GM12878 (cell line): Measurements from ENCODE around the gene ZDHHC19. TPM values are rescaled to one million over a fixed set of nuclear protein-coding genes. Genes with fewer than 3 reads are reported as not detected.

Experiments used
- ATF7 ChIP-seq: fragments of 450-650 bp; IDR thresholded peaks from 2 replicates; pipeline ENCODE4 v1.6.1; 2016; ENCODE audit warnings: low read depth, mild to moderate bottlenecking
- BHLHE40 ChIP-seq, 2 experiments: fragments of 450-650 bp in 1 of 2; IDR thresholded peaks; 2 replicates each; pipeline ENCODE4 v1.6.1; 2011 to 2017; ENCODE audit warnings: low read depth in 2 of 2, borderline replicate concordance in 1 of 2, improper control_type of control experiment in 1 of 2, low read length in 1 of 2, mild to moderate bottlenecking in 1 of 2
- CBX3 ChIP-seq: fragments of 200-600 bp; sonication (generic); IDR thresholded peaks from 2 replicates; pipeline ENCODE4 v1.6.1; 2016; ENCODE audit warnings: low read depth, borderline replicate concordance
- CBX5 ChIP-seq: sonication (generic); IDR thresholded peaks from 2 replicates; pipeline ENCODE4 v1.6.1; 2016; ENCODE audit warnings: low read depth, moderate library complexity, mild to moderate bottlenecking, inconsistent platforms
- CTCF ChIP-seq, 3 experiments: IDR thresholded peaks in 2 of 3; conservative IDR thresholded peaks in 1 of 3; 2 replicates each; pipeline ENCODE4 v1.5.1; 2011; ENCODE audit warnings: low read depth in 3 of 3, low read length in 3 of 3, mild to moderate bottlenecking in 3 of 3, control low read depth in 2 of 3, moderate library complexity in 2 of 3, inconsistent platforms in 1 of 3, mixed read lengths in 1 of 3; ENCODE audit not compliant: control insufficient read depth in 2 of 3, insufficient read depth in 1 of 3; ENCODE audit errors: extremely low read depth in 1 of 3
- ETV6 ChIP-seq, 2 experiments: fragments of 450-650 bp in 1 of 2; IDR thresholded peaks in 1 of 2; conservative IDR thresholded peaks in 1 of 2; 2 replicates each; pipeline ENCODE4 v1.6.1; 2014; ENCODE audit warnings: antibody characterized with exemption in 1 of 2, borderline replicate concordance in 1 of 2, low read depth in 1 of 2, mild to moderate bottlenecking in 1 of 2, moderate library complexity in 1 of 2
- HSF1 ChIP-seq: fragments of 150-350 bp; IDR thresholded peaks from 2 replicates; pipeline ENCODE4 v1.6.1; 2014; ENCODE audit warnings: mild to moderate bottlenecking, low read depth, low read length
- MAX ChIP-seq: IDR thresholded peaks from 2 replicates; pipeline ENCODE4 v1.6.1; 2012; ENCODE audit warnings: low read depth, low read length, improper control_type of control experiment
- MLLT1 ChIP-seq: fragments of 450-650 bp; IDR thresholded peaks from 2 replicates; pipeline ENCODE4 v1.6.1; 2016; ENCODE audit warnings: mild to moderate bottlenecking
- NFYB ChIP-seq: IDR thresholded peaks from 2 replicates; pipeline ENCODE4 v1.6.1; 2011; ENCODE audit warnings: low read depth, mild to moderate bottlenecking, low read length, improper control_type of control experiment, moderate library complexity; ENCODE audit not compliant: insufficient read depth
- NR2C1 ChIP-seq: fragments of 450-650 bp; IDR thresholded peaks from 2 replicates; pipeline ENCODE4 v1.6.1; 2017; ENCODE audit warnings: antibody characterized with exemption, mild to moderate bottlenecking, moderate library complexity
- POLR2A ChIP-seq: IDR thresholded peaks from 2 replicates; pipeline ENCODE4 v1.6.1; 2011; ENCODE audit warnings: low read depth, mild to moderate bottlenecking, low read length
- RAD21 ChIP-seq: IDR thresholded peaks from 2 replicates; pipeline ENCODE4 v1.6.1; 2011; ENCODE audit warnings: mild to moderate bottlenecking, low read depth, low read length, moderate library complexity; ENCODE audit not compliant: insufficient read depth
- RAD51 ChIP-seq: fragments of 450-650 bp; IDR thresholded peaks from 2 replicates; pipeline ENCODE4 v1.6.1; 2016; ENCODE audit warnings: moderate library complexity, mild to moderate bottlenecking, inconsistent platforms
- RFX5 ChIP-seq: IDR thresholded peaks from 2 replicates; pipeline ENCODE4 v1.6.1; 2011; ENCODE audit warnings: low read depth, low read length, improper control_type of control experiment
- SMARCA5 ChIP-seq: fragments of 450-650 bp; IDR thresholded peaks from 2 replicates; pipeline ENCODE4 v1.6.1; 2017; ENCODE audit warnings: mild to moderate bottlenecking
- SP1 ChIP-seq: IDR thresholded peaks from one replicate; pipeline ENCODE4 v1.6.1; 2011; ENCODE audit warnings: low read depth, low read length
- STAT3 ChIP-seq: IDR thresholded peaks from 2 replicates; pipeline ENCODE4 v1.6.1; 2011; ENCODE audit warnings: low read depth, low read length, improper control_type of control experiment
- SUZ12 ChIP-seq: fragments of 200-600 bp; sonication (generic); IDR thresholded peaks from one replicate; pipeline ENCODE4 v1.6.1; 2018; ENCODE audit warnings: antibody characterized with exemption, mild to moderate bottlenecking; ENCODE audit not compliant: unreplicated experiment
- YY1 ChIP-seq: IDR thresholded peaks from 2 replicates; pipeline ENCODE4 v1.6.1; 2011; ENCODE audit warnings: low read depth, mild to moderate bottlenecking, low read length
- ZBTB33 ChIP-seq: fragments of 450-650 bp; IDR thresholded peaks from 2 replicates; pipeline ENCODE4 v1.6.1; 2017; ENCODE audit warnings: mild to moderate bottlenecking
- ZNF217 ChIP-seq: fragments of 450-650 bp; IDR thresholded peaks from 2 replicates; pipeline ENCODE4 v1.6.1; 2017; ENCODE audit warnings: antibody characterized with exemption, mild to moderate bottlenecking
- polyA plus RNA-seq, 11 experiments: library from polyadenylated mRNA; depleted of rRNA in 4 of 11; unstranded in 6 of 11; stranded (reverse) in 5 of 11; fragments of >200 nt; fragmentation: Nextera tagmentation in 4 of 11; fragmentation: Illumina TruSeq in 1 of 11; extraction: Ambion mirVana in 4 of 11; extraction: Trizol in 1 of 11; gene quantifications; 1 replicate in 1 of 11; 2 replicates in 10 of 11; pipeline versions ENCODE4 v1.2.1 to v1.2.3, GENCODE V29; 2011 to 2016; ENCODE audit warnings: inconsistent platforms in 2 of 11, missing spikeins in 2 of 11, low read depth in 1 of 11
- total RNA-seq, 4 experiments: library from RNA; depleted of rRNA in 3 of 4; stranded (reverse); fragments of >200 nt in 3 of 4; fragmentation: Illumina TruSeq in 1 of 4; extraction: Trizol in 1 of 4; gene quantifications; 2 replicates each; pipeline versions ENCODE4 v1.2.1 to v1.2.3, GENCODE V29; 2013 to 2021

The ZDHHC19 gene
- total and polyA plus RNA-seq, 10 of the 15 experiments (the other 5 are each of a cell fraction or from before 2014, with no cell fraction given), result 0.26 TPM; not detected in 9

GRCh38 chr3:196179380-196180308 lies 31.6 kb downstream of the ZDHHC19 start (continued):
- TF ChIP-seq ZBTB33 (0 out of 2 replicates have a peak, but pooled peaks have one; percentile 35), YY1 (peak; percentile 73), NFYB (peak; percentile 84), CBX5 (peak; percentile 91; the same call in 1 of the 2 replicates), HSF1 (peak; percentile 85; the same call in 1 of the 2 replicates), ATF7 (peak; percentile 92), CBX3 (no peak), RAD51 (peak; percentile 92), ZNF217 (no peak; the same call in 1 of the 2 replicates), MAX (peak; percentile 87), SMARCA5 (no peak; the same call in 1 of the 2 replicates), RAD21 (peak; percentile 70), RFX5 (peak; percentile 92), SUZ12 (no peak), ETV6 (conservative IDR thresholded peaks at IDR 0.05 in 1 of 2, IDR thresholded peaks at IDR 0.05 in 1 of 2; ENCODE audit: borderline replicate concordance in 1 of 2, low read depth in 1 of 2) (peak in 1 of 2 experiments; percentile 81; a peak in 2 of 4 replicates), SP1 (peak; percentile 26), STAT3 (no peak), NR2C1 (no peak), MLLT1 (peak; percentile 86), POLR2A (peak; percentile 75), BHLHE40 (IDR thresholded peaks at IDR 0.05; ENCODE audit: borderline replicate concordance in 1 of 2, low read depth in 2 of 2, low read length in 1 of 2) (peak; percentile 82 to 92), CTCF (IDR thresholded peaks at IDR 0.05 in 2 of 3, conservative IDR thresholded peaks at IDR 0.05 in 1 of 3; ENCODE audit: control insufficient read depth in 2 of 3, extremely low read depth in 1 of 3, insufficient read depth in 1 of 3, low read depth in 3 of 3, low read length in 3 of 3) (peak; percentile 45 to 66 (median 48))
